Suprapubic skin (tissue), 4 donors: ENCODE results near the gene MYMK.

Experiments used
- CTCF ChIP-seq, 2 donors: fragments of 200-600 bp in 1 of 2; fragments of 450-650 bp in 1 of 2; sonication (generic) in 1 of 2; IDR thresholded peaks; one replicate each; pipeline ENCODE4 v1.5.1; 2016 to 2019; ENCODE audit warnings: antibody characterized with exemption in 2 of 2, mild to moderate bottlenecking in 1 of 2, moderate library complexity in 1 of 2
- POLR2A ChIP-seq, 2 donors: fragments of 450-650 bp; IDR thresholded peaks; one replicate each; pipeline ENCODE4 v1.6.1; 2017; ENCODE audit warnings: antibody characterized with exemption in 2 of 2, mild to moderate bottlenecking in 2 of 2, moderate library complexity in 2 of 2
- POLR2AphosphoS5 ChIP-seq, 3 donors: sonication (generic); formaldehyde crosslinking; IDR thresholded peaks; one replicate each; pipeline ENCODE4 v1.6.1; 2017; ENCODE audit warnings: antibody characterized with exemption in 3 of 3

GRCh38 chr9:133557581-133557980 lies 32.8 kb upstream of the MYMK start:
- no peak for TF ChIP-seq POLR2AphosphoS5 (IDR thresholded peaks at IDR 0.05)
- TF ChIP-seq CTCF (IDR thresholded peaks at IDR 0.05), result no peak
- no peak for TF ChIP-seq POLR2A (IDR thresholded peaks at IDR 0.05)
